Tibial nerve (tissue), 3 donors: ENCODE measurements around the gene KIF13A.

Experiments
- POLR2A ChIP-seq, 2 donors: fragments of 450-650 bp; IDR thresholded peaks; one replicate each; pipeline ENCODE4 v1.6.1; 2017; ENCODE audit warnings: antibody characterized with exemption in 2 of 2, mild to moderate bottlenecking in 2 of 2, moderate library complexity in 2 of 2
- TF ChIP-seq, protein P1 (sequence below), 5 experiments: fragments of 200-600 bp in 3 of 5; fragments of 450-650 bp in 2 of 5; sonication (generic) in 3 of 5; IDR thresholded peaks; one replicate each; pipeline ENCODE4 v1.5.1; 2016 to 2019; ENCODE audit warnings: antibody characterized with exemption in 5 of 5, mild to moderate bottlenecking in 3 of 5, moderate library complexity in 2 of 5

DNA sequence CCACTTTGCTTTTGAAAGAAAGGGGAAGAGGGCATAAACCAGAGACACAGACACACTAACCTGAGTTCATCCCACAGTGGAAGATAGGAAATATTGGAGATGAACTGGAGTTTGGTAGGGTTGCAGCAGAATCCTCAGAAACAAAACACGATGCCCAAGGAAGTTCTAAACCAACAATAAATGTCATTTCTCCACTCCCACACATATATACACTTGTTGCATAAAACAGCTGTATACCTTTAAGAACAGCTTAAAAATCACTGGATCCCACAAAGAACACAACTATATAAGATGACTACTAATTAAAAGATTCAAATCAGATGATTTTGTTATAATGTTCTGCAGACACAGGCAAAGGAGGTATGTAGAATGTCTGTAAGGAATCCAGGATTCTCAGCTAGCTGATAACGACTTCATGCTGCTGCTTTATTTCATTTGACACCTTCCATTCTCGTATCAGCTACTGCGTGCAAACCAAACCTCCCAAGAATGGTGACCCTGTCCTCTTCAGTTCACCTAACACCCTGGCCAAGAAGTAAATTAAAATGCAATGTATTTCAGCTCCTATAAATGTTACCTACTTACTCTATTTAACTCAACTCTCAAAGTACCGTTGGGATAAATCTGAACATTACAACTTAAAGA lies 14.3 kb downstream of the KIF13A start:
- TF ChIP-seq, protein P1, sequence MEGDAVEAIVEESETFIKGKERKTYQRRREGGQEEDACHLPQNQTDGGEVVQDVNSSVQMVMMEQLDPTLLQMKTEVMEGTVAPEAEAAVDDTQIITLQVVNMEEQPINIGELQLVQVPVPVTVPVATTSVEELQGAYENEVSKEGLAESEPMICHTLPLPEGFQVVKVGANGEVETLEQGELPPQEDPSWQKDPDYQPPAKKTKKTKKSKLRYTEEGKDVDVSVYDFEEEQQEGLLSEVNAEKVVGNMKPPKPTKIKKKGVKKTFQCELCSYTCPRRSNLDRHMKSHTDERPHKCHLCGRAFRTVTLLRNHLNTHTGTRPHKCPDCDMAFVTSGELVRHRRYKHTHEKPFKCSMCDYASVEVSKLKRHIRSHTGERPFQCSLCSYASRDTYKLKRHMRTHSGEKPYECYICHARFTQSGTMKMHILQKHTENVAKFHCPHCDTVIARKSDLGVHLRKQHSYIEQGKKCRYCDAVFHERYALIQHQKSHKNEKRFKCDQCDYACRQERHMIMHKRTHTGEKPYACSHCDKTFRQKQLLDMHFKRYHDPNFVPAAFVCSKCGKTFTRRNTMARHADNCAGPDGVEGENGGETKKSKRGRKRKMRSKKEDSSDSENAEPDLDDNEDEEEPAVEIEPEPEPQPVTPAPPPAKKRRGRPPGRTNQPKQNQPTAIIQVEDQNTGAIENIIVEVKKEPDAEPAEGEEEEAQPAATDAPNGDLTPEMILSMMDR (IDR thresholded peaks at IDR 0.05) = no peak
- no peak for TF ChIP-seq POLR2A (IDR thresholded peaks at IDR 0.05)
